SK-N-SH (cell line): ENCODE results near the gene BNC2.

Experiments used
- ELF1 ChIP-seq: IDR thresholded peaks from 2 replicates; pipeline ENCODE4 v1.4.0; 2012
- EP300 ChIP-seq, 2 experiments: IDR thresholded peaks; 2 replicates each; pipeline versions ENCODE4 v1.4.0 to v1.6.1; 2012; ENCODE audit warnings: borderline replicate concordance in 1 of 2, low read depth in 1 of 2, low read length in 1 of 2
- EZH2phosphoT487 ChIP-seq: fragments of 200-600 bp; sonication (generic); IDR thresholded peaks from 2 replicates; pipeline ENCODE4 v1.6.1; 2017; ENCODE audit warnings: low read depth, mixed run types, mild to moderate bottlenecking, antibody characterized with exemption, moderate library complexity, borderline replicate concordance
- JUND ChIP-seq: IDR thresholded peaks from 2 replicates; pipeline ENCODE4 v1.4.0; 2012
- MAX ChIP-seq: IDR thresholded peaks from 2 replicates; pipeline ENCODE4 v1.4.0; 2012; ENCODE audit warnings: low read depth
- MXI1 ChIP-seq: IDR thresholded peaks from 2 replicates; pipeline ENCODE4 v1.6.1; 2012; ENCODE audit warnings: mild to moderate bottlenecking, low read depth, low read length, improper control_type of control experiment
- REST ChIP-seq: IDR thresholded peaks from 2 replicates; pipeline ENCODE4 v1.6.1; 2012; ENCODE audit warnings: mild to moderate bottlenecking, low read depth, low read length, moderate library complexity
- RXRA ChIP-seq: IDR thresholded peaks from 2 replicates; pipeline ENCODE4 v1.4.0; 2012; ENCODE audit warnings: low read depth, mild to moderate bottlenecking, borderline replicate concordance
- TAF1 ChIP-seq: IDR thresholded peaks from 2 replicates; pipeline ENCODE4 v1.6.1; 2012; ENCODE audit warnings: low read depth, mild to moderate bottlenecking, low read length, moderate library complexity, borderline replicate concordance
- TEAD4 ChIP-seq: IDR thresholded peaks from 2 replicates; pipeline ENCODE4 v1.4.0; 2012; ENCODE audit warnings: mild to moderate bottlenecking, borderline replicate concordance; ENCODE audit not compliant: insufficient read depth
- YY1 ChIP-seq: IDR thresholded peaks from 2 replicates; pipeline ENCODE4 v1.4.0; 2012; ENCODE audit warnings: low read depth, mild to moderate bottlenecking
- TF ChIP-seq, protein P1 (sequence below): fragments of 200-600 bp; sonication (generic); IDR thresholded peaks from 2 replicates; pipeline ENCODE4 v1.6.1; 2017; ENCODE audit warnings: antibody characterized with exemption, mild to moderate bottlenecking, moderate library complexity

- TF ChIP-seq, protein P1, sequence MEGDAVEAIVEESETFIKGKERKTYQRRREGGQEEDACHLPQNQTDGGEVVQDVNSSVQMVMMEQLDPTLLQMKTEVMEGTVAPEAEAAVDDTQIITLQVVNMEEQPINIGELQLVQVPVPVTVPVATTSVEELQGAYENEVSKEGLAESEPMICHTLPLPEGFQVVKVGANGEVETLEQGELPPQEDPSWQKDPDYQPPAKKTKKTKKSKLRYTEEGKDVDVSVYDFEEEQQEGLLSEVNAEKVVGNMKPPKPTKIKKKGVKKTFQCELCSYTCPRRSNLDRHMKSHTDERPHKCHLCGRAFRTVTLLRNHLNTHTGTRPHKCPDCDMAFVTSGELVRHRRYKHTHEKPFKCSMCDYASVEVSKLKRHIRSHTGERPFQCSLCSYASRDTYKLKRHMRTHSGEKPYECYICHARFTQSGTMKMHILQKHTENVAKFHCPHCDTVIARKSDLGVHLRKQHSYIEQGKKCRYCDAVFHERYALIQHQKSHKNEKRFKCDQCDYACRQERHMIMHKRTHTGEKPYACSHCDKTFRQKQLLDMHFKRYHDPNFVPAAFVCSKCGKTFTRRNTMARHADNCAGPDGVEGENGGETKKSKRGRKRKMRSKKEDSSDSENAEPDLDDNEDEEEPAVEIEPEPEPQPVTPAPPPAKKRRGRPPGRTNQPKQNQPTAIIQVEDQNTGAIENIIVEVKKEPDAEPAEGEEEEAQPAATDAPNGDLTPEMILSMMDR: no peak
- no peak for TF ChIP-seq TEAD4
- TF ChIP-seq REST: no peak
- no peak for TF ChIP-seq MAX
- no peak for TF ChIP-seq EZH2phosphoT487
- TF ChIP-seq EP300 (IDR thresholded peaks at IDR 0.05; ENCODE audit: borderline replicate concordance in 1 of 2, low read depth in 1 of 2, low read length in 1 of 2): no peak
- TF ChIP-seq YY1: no peak
- no peak for TF ChIP-seq JUND
- TF ChIP-seq TAF1: no peak
- TF ChIP-seq ELF1: no peak
- no peak for TF ChIP-seq RXRA
- TF ChIP-seq MXI1: no peak
These were observed 182.6 kb downstream of the BNC2 start for GRCh38 chr9:16687678-16688369.
